Measurements from ENCODE around the gene GTF2A1L.

The GTF2A1L gene

GRCh38 chr2:48709096-48710034, 91.7 kb downstream of the GTF2A1L start:
- DNase-seq = no peak

- DNase-seq = no peak
Observed at GRCh38 chr2:48711343-48711742, 93.7 kb downstream of the GTF2A1L start.

GRCh38 chr2:48712151-48712550, 94.5 kb downstream of the GTF2A1L start:
- DNase-seq = no peak

GRCh38 chr2:48713647-48714046, 96.0 kb downstream of the GTF2A1L start:
- no peak for DNase-seq

- DNase-seq = no peak
Observed at GRCh38 chr2:48714245-48714644, 96.6 kb downstream of the GTF2A1L start.

GRCh38 chr2:48715042-48715899, 97.6 kb downstream of the GTF2A1L start:
- peak; percentile 44 for DNase-seq

- no peak for DNase-seq
Observed at GRCh38 chr2:48715956-48716355, 98.3 kb downstream of the GTF2A1L start.

- DNase-seq = no peak
Observed at GRCh38 chr2:48717846-48718245, 100.2 kb downstream of the GTF2A1L start.

GRCh38 chr2:48719480-48720177, 102.0 kb downstream of the GTF2A1L start:
- no peak for DNase-seq

GRCh38 chr2:48721158-48721557, 103.5 kb downstream of the GTF2A1L start:
- DNase-seq = no peak

- DNase-seq = no peak
Observed at GRCh38 chr2:48722391-48722790, 104.7 kb downstream of the GTF2A1L start.

GRCh38 chr2:48723129-48723528, 105.5 kb downstream of the GTF2A1L start:
- DNase-seq = no peak

GRCh38 chr2:48724278-48724677, 106.6 kb downstream of the GTF2A1L start:
- no peak for DNase-seq

GRCh38 chr2:48725696-48726494, 108.2 kb downstream of the GTF2A1L start:
- no peak for DNase-seq

- DNase-seq = no peak
Observed at GRCh38 chr2:48727560-48727959, 109.9 kb downstream of the GTF2A1L start.

- DNase-seq = no peak
Observed at GRCh38 chr2:48728295-48728694, 110.6 kb downstream of the GTF2A1L start.

GRCh38 chr2:48728840-48729239, 111.2 kb downstream of the GTF2A1L start:
- no peak for DNase-seq

Data from hematopoietic multipotent progenitor cell treated with erythropoietin and hydrocortisone succinate and interleukin-3 and kit ligand, for 6 days (in vitro differentiated cells).